HCT116 (cell line): ENCODE measurements around the gene EDDM13. TPM values are rescaled to one million over a fixed set of nuclear protein-coding genes. Genes with fewer than 3 reads are reported as not detected.

Experiments
- ATAC-seq: fragments of 200-7000 bp; cut with Tn5 transposase; 2 replicates; pipeline ENCODE4 v1.9.1; 2020; ENCODE audit warnings: mild to moderate bottlenecking, moderate library complexity
- BruUV-seq: library from RNA; stranded (reverse); fragments of 400-500 nt; replicated peaks from 2 replicates; lab custom pipeline; 2021; lab: Mats Ljungman, UMichigan
- CTCF ChIA-PET: fragments of 300-600 bp; sonication (Branson Sonifier 250); formaldehyde crosslinking; loops from one replicate; lab custom pipeline; 2021; ENCODE audit warnings: antibody characterized with exemption; lab: Charles Lee
- POLR2A ChIA-PET: fragments of 300-600, 350-600 bp; sonication (Branson Sonifier 250); formaldehyde crosslinking; loops from one replicate; lab custom pipeline; 2021; ENCODE audit warnings: antibody characterized with exemption; lab: Charles Lee
- RAD21 ChIA-PET, 2 experiments: fragments of 300-600 bp; sonication (Branson Sonifier 250); formaldehyde crosslinking; loops; one replicate each; lab custom pipeline; 2023; ENCODE audit warnings: low total read pairs in 2 of 2; ENCODE audit not compliant: uncharacterized antibody in 2 of 2, unreplicated experiment in 2 of 2, low non-redundant PET in 1 of 2; lab: Charles Lee
- DNase-seq: peaks from one replicate; pipeline ENCODE4 v3.0.0-alpha.2; 2010; ENCODE audit warnings: low read depth, low spot score
- H2AFZ ChIP-seq: fragments of 200-600 bp; shearing (Covaris generic), sonication (generic); 2 replicates; pipeline ENCODE4 v1.6.1; 2017; ENCODE audit warnings: low read depth, mixed run types, mixed read lengths, antibody characterized with exemption, low read length; ENCODE audit not compliant: poor library complexity, severe bottlenecking
- H3K27ac ChIP-seq: 2 replicates; pipeline ENCODE4 v1.5.1; 2012; ENCODE audit warnings: low read depth, low read length
- H3K27me3 ChIP-seq: fragments of 200-600 bp; sonication (generic); 2 replicates; pipeline ENCODE4 v1.6.1; 2016; ENCODE audit warnings: mixed run types, low read length, mixed read lengths; ENCODE audit not compliant: insufficient read depth
- H3K36me3 ChIP-seq, 2 experiments: fragments of 200-500 bp in 1 of 2; fragments of 200-600 bp in 1 of 2; sonication (Bioruptor generic) in 1 of 2; sonication (generic) in 1 of 2; 2 replicates each; pipeline versions ENCODE4 v1.5.1 to v1.6.1; 2014 to 2016; ENCODE audit warnings: low read length in 2 of 2, inconsistent platforms in 1 of 2, mixed read lengths in 1 of 2, mixed run types in 1 of 2; ENCODE audit not compliant: insufficient read depth in 2 of 2, control insufficient read depth in 1 of 2
- H3K4me1 ChIP-seq, 2 experiments: fragments of 200-600 bp in 1 of 2; sonication (generic) in 1 of 2; 2 replicates each; pipeline versions ENCODE4 v1.5.1 to v1.6.1; 2012 to 2017; ENCODE audit warnings: low read length in 2 of 2, inconsistent platforms in 1 of 2, mild to moderate bottlenecking in 1 of 2, mixed read lengths in 1 of 2, mixed run types in 1 of 2, moderate library complexity in 1 of 2; ENCODE audit not compliant: insufficient read depth in 2 of 2, control insufficient read depth in 1 of 2
- H3K4me2 ChIP-seq: fragments of 200-600 bp; sonication (generic); 2 replicates; pipeline ENCODE4 v1.6.1; 2017; ENCODE audit warnings: mixed run types, low read length, mixed read lengths
- H3K4me3 ChIP-seq, 2 experiments: fragments of 200-600 bp in 1 of 2; sonication (generic) in 1 of 2; replicated peaks in 1 of 2; 2 replicates each; pipeline ENCODE4 v1.5.1; 2011 to 2016; ENCODE audit warnings: low read length in 2 of 2, control low read depth in 1 of 2, low read depth in 1 of 2, mild to moderate bottlenecking in 1 of 2, mixed read lengths in 1 of 2, mixed run types in 1 of 2
- H3K79me2 ChIP-seq: fragments of 200-600 bp; sonication (generic); 2 replicates; pipeline ENCODE4 v1.6.1; 2017; ENCODE audit warnings: mild to moderate bottlenecking, mixed run types, low read length, moderate library complexity, mixed read lengths; ENCODE audit not compliant: insufficient read depth
- H3K9ac ChIP-seq: fragments of 200-600 bp; sonication (generic); 2 replicates; pipeline ENCODE4 v1.6.1; 2016; ENCODE audit warnings: low read length, mixed read lengths
- H3K9me2 ChIP-seq: fragments of 200-600 bp; sonication (generic), shearing (Covaris generic); 2 replicates; pipeline ENCODE4 v1.6.1; 2017; ENCODE audit warnings: mixed run types, mild to moderate bottlenecking, moderate library complexity; ENCODE audit not compliant: insufficient read depth
- H3K9me3 ChIP-seq, 2 experiments: fragments of 200-500 bp in 1 of 2; fragments of 200-600 bp in 1 of 2; sonication (Bioruptor generic) in 1 of 2; sonication (generic) in 1 of 2; 2 replicates each; pipeline ENCODE4 v1.6.1; 2014 to 2017; ENCODE audit warnings: low read length in 2 of 2, mixed read lengths in 2 of 2, inconsistent platforms in 1 of 2, low read depth in 1 of 2, mild to moderate bottlenecking in 1 of 2, mixed run types in 1 of 2, moderate library complexity in 1 of 2; ENCODE audit not compliant: control insufficient read depth in 1 of 2, insufficient read depth in 1 of 2
- H4K20me1 ChIP-seq: fragments of 200-600 bp; sonication (generic), shearing (Covaris generic); 2 replicates; pipeline ENCODE4 v1.6.1; 2017; ENCODE audit warnings: mixed run types, mild to moderate bottlenecking, moderate library complexity; ENCODE audit not compliant: insufficient read depth
- CBX3 ChIP-seq: IDR thresholded peaks from 2 replicates; pipeline ENCODE4 v1.6.1; 2012; ENCODE audit warnings: low read depth
- ELF1 ChIP-seq: IDR thresholded peaks from 2 replicates; pipeline ENCODE4 v1.6.1; 2012; ENCODE audit warnings: low read depth, borderline replicate concordance
- EZH2 ChIP-seq: fragments of 200-600 bp; sonication (generic); IDR thresholded peaks from 2 replicates; pipeline ENCODE4 v1.6.1; 2017; ENCODE audit warnings: antibody characterized with exemption, mixed run types
- FOSL1 ChIP-seq: IDR thresholded peaks from 2 replicates; pipeline ENCODE4 v1.6.1; 2012; ENCODE audit warnings: low read depth
- JUND ChIP-seq: IDR thresholded peaks from 2 replicates; pipeline ENCODE4 v1.6.1; 2012
- POLR2AphosphoS5 ChIP-seq: IDR thresholded peaks from 2 replicates; pipeline ENCODE4 v1.6.1; 2011; ENCODE audit warnings: mild to moderate bottlenecking, low read depth, low read length, moderate library complexity
- SP1 ChIP-seq: IDR thresholded peaks from 2 replicates; pipeline ENCODE4 v1.6.1; 2012; ENCODE audit warnings: low read depth
- TCF7L2 ChIP-seq: IDR thresholded peaks from 2 replicates; pipeline ENCODE4 v1.7.0; 2011; ENCODE audit warnings: borderline replicate concordance, inconsistent platforms; ENCODE audit not compliant: insufficient read depth, insufficient read length; ENCODE audit errors: extremely low read depth
- YY1 ChIP-seq: IDR thresholded peaks from 2 replicates; pipeline ENCODE4 v1.6.1; 2011; ENCODE audit warnings: low read length, low read depth, moderate library complexity, mild to moderate bottlenecking; ENCODE audit not compliant: insufficient replicate concordance; ENCODE audit errors: extremely low read depth
- ZFX ChIP-seq: fragments of 450-650 bp; IDR thresholded peaks from 2 replicates; pipeline ENCODE4 v1.6.1; 2017
- intact Hi-C: fragments of 100-400 bp; cut with micrococcal nuclease; formaldehyde crosslinking; loops from 2 replicates; pipeline ENCODE4 v1.10.0; 2022
- total RNA-seq: library from RNA; stranded (reverse); gene quantifications from one replicate; pipeline ENCODE4 v1.2.1, GENCODE V29; 2021; ENCODE audit not compliant: unreplicated experiment
- TF ChIP-seq, protein P1 (sequence below): IDR thresholded peaks from 2 replicates; pipeline ENCODE4 v1.6.1; 2012; ENCODE audit warnings: low read depth
- TF ChIP-seq, protein P2 (sequence below), 3 experiments: fragments of 200-600 bp in 1 of 3; sonication (generic) in 1 of 3; IDR thresholded peaks in 2 of 3; conservative IDR thresholded peaks in 1 of 3; 2 replicates each; pipeline ENCODE4 v1.5.1; 2012 to 2017; ENCODE audit warnings: low read depth in 2 of 3, low read length in 2 of 3, antibody characterized with exemption in 1 of 3, borderline replicate concordance in 1 of 3, control low read depth in 1 of 3, mild to moderate bottlenecking in 1 of 3, mixed read lengths in 1 of 3, mixed run types in 1 of 3, moderate library complexity in 1 of 3; ENCODE audit not compliant: insufficient read depth in 1 of 3
- TF ChIP-seq, protein P3 (sequence below): IDR thresholded peaks from 2 replicates; pipeline ENCODE4 v1.6.1; 2012

The EDDM13 gene
- total RNA-seq, 1 experiment from 2014 or later: not detected

DNA sequence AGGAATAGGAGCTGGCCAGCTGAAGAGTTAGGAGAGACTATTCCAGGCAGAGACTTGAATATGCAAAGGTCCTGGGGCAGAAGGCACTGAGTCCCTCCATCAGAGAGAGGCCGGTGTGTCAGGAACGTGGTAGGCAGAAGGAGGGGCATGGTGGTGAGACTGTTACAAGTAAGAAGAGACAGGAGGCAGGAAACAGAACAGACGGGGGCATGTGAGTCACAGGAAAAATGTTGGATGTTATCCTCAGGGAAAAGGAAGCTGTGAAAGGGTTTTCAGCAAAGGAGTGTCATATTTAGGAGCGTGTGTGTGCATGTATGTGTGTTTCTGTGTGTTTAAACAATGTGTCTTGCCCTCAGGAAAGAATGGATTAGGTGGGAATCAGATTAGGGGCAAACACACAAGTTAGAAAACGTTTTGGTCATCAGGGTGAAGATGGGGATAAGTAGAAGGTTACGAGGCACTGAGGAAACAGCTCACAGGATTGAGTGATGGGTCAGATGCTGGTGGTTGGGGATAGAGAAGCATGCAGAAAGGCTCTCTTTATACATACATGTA lies 1.1 kb downstream of the EDDM13 start:
- DNase-seq (no peak), ATAC-seq (no peak)
- H3K4me3 ChIP-seq: no peak overlapping the region
- H3K27ac ChIP-seq: no peak overlapping the region
- H3K4me1 ChIP-seq: no peaks in the 10 kb centered on the region
- H3K4me2 ChIP-seq: no peak overlapping the region
- no peaks in the 10 kb centered on the region for H3K9me3 ChIP-seq
- H2AFZ ChIP-seq: no peak overlapping the region
- H3K79me2 ChIP-seq: no peaks in the 10 kb centered on the region
- H3K9me2 ChIP-seq: no peaks in the 10 kb centered on the region
- H3K9ac ChIP-seq: no peak overlapping the region
- no peaks in the 10 kb centered on the region for H3K36me3 ChIP-seq
- TF ChIP-seq POLR2AphosphoS5 (no peak), YY1 (no peak), JUND (no peak), ZFX (no peak), CBX3 (no peak), ELF1 (no peak)
- intact Hi-C loops: no loop called here
- RAD21 ChIA-PET: interaction anchor here in 1 of 2 experiments (0.7 kb wide), 1 partner anchor 58 kb away, joined by 3 read pairs; no protein-coding TSS in a partner anchor
- no peaks in the 10 kb centered on the region for H3K27me3 ChIP-seq
- CTCF ChIA-PET: interaction anchor here (1.8 kb wide), 1 partner anchor 21 kb away, joined by 5 read pairs; no protein-coding TSS in a partner anchor
- BruUV-seq: no TSS peak
- no peaks in the 10 kb centered on the region for H4K20me1 ChIP-seq
- POLR2A ChIA-PET: no interaction called here

DNA sequence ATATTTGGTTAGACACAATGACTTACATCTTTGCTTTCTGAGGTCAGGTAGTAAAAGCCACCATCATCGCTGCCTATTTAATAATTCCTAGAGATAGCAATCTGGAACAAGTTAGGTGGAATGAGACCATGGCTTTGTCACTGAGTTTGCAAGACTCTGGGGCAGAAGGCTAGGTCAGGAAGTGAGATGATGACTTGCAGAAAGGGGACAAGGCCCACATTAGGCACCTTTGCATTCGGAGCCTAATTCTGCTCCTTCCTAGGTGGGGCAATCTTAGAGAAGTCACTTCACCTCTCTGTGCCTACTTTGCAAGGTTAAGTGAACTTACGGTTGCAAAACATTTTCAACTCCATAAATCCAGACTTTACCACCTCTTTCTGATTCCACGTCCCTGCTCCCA lies 10.3 kb downstream of the EDDM13 start:
- H3K79me2 ChIP-seq: no peaks in the 10 kb centered on the region
- CTCF ChIA-PET: interaction anchor here (1.8 kb wide), 1 partner anchor 27 kb away, joined by 7 read pairs; no protein-coding TSS in a partner anchor
- no TSS peak for BruUV-seq
- no peak overlapping the region for H3K9ac ChIP-seq
- H2AFZ ChIP-seq: no peak overlapping the region
- H3K4me1 ChIP-seq: no peaks in the 10 kb centered on the region
- POLR2A ChIA-PET: no interaction called here
- no peak overlapping the region for H3K27ac ChIP-seq
- no peaks in the 10 kb centered on the region for H3K36me3 ChIP-seq
- DNase-seq: no peak
- ATAC-seq: no peak
- H3K4me2 ChIP-seq: no peak overlapping the region
- RAD21 ChIA-PET: no interaction called here
- no peaks in the 10 kb centered on the region for H3K9me2 ChIP-seq
- intact Hi-C loops: no loop called here
- H3K27me3 ChIP-seq: no peaks in the 10 kb centered on the region
- H4K20me1 ChIP-seq: no peaks in the 10 kb centered on the region
- no peaks in the 10 kb centered on the region for H3K9me3 ChIP-seq
- no peak overlapping the region for H3K4me3 ChIP-seq
- no peak for TF ChIP-seq SP1
- TF ChIP-seq, protein P1, sequence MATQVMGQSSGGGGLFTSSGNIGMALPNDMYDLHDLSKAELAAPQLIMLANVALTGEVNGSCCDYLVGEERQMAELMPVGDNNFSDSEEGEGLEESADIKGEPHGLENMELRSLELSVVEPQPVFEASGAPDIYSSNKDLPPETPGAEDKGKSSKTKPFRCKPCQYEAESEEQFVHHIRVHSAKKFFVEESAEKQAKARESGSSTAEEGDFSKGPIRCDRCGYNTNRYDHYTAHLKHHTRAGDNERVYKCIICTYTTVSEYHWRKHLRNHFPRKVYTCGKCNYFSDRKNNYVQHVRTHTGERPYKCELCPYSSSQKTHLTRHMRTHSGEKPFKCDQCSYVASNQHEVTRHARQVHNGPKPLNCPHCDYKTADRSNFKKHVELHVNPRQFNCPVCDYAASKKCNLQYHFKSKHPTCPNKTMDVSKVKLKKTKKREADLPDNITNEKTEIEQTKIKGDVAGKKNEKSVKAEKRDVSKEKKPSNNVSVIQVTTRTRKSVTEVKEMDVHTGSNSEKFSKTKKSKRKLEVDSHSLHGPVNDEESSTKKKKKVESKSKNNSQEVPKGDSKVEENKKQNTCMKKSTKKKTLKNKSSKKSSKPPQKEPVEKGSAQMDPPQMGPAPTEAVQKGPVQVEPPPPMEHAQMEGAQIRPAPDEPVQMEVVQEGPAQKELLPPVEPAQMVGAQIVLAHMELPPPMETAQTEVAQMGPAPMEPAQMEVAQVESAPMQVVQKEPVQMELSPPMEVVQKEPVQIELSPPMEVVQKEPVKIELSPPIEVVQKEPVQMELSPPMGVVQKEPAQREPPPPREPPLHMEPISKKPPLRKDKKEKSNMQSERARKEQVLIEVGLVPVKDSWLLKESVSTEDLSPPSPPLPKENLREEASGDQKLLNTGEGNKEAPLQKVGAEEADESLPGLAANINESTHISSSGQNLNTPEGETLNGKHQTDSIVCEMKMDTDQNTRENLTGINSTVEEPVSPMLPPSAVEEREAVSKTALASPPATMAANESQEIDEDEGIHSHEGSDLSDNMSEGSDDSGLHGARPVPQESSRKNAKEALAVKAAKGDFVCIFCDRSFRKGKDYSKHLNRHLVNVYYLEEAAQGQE: no peak
- TF ChIP-seq, protein P2, sequence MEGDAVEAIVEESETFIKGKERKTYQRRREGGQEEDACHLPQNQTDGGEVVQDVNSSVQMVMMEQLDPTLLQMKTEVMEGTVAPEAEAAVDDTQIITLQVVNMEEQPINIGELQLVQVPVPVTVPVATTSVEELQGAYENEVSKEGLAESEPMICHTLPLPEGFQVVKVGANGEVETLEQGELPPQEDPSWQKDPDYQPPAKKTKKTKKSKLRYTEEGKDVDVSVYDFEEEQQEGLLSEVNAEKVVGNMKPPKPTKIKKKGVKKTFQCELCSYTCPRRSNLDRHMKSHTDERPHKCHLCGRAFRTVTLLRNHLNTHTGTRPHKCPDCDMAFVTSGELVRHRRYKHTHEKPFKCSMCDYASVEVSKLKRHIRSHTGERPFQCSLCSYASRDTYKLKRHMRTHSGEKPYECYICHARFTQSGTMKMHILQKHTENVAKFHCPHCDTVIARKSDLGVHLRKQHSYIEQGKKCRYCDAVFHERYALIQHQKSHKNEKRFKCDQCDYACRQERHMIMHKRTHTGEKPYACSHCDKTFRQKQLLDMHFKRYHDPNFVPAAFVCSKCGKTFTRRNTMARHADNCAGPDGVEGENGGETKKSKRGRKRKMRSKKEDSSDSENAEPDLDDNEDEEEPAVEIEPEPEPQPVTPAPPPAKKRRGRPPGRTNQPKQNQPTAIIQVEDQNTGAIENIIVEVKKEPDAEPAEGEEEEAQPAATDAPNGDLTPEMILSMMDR (IDR thresholded peaks at IDR 0.05 in 2 of 3, conservative IDR thresholded peaks at IDR 0.05 in 1 of 3; ENCODE audit: borderline replicate concordance in 1 of 3, insufficient read depth in 1 of 3, low read depth in 2 of 3, low read length in 2 of 3): no peak
- no peak for TF ChIP-seq FOSL1
- TF ChIP-seq, protein P3, sequence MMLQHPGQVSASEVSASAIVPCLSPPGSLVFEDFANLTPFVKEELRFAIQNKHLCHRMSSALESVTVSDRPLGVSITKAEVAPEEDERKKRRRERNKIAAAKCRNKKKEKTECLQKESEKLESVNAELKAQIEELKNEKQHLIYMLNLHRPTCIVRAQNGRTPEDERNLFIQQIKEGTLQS: no peak
- TF ChIP-seq EZH2: no peak
- no peak for TF ChIP-seq CBX3
- no peak for TF ChIP-seq TCF7L2
- TF ChIP-seq ELF1: no peak
